Nephron progenitor cell (in vitro differentiated cells): ENCODE data around the gene GATA3.

ENCODE experiments used
- DNase-seq: peaks from one replicate; pipeline ENCODE4 v3.0.0; 2021
- H3K27ac Mint-ChIP-seq: 2 replicates; pipeline ENCODE4 v1.8.0; 2021; ENCODE audit warnings: mild to moderate bottlenecking, moderate library complexity, mixed read lengths
- H3K27me3 Mint-ChIP-seq: 2 replicates; pipeline ENCODE4 v1.8.0; 2021; ENCODE audit warnings: mild to moderate bottlenecking, low read depth, mixed read lengths; ENCODE audit not compliant: poor library complexity
- H3K36me3 Mint-ChIP-seq: 2 replicates; pipeline ENCODE4 v1.8.0; 2021; ENCODE audit warnings: low read depth, mixed read lengths
- H3K4me1 Mint-ChIP-seq: 2 replicates; pipeline ENCODE4 v1.8.0; 2021; ENCODE audit warnings: mixed read lengths
- H3K4me3 Mint-ChIP-seq: 2 replicates; pipeline ENCODE4 v1.8.0; 2021; ENCODE audit warnings: mild to moderate bottlenecking, moderate library complexity, mixed read lengths
- H3K9me3 Mint-ChIP-seq: 2 replicates; pipeline ENCODE4 v1.8.0; 2021; ENCODE audit warnings: mild to moderate bottlenecking, moderate library complexity, mixed read lengths
- TF ChIP-seq, protein P1 (sequence below): fragments of 200-600 bp; sonication (generic); IDR thresholded peaks from 2 replicates; pipeline ENCODE4 v1.5.0; 2021; ENCODE audit warnings: antibody characterized with exemption

The GATA3 gene

DNA sequence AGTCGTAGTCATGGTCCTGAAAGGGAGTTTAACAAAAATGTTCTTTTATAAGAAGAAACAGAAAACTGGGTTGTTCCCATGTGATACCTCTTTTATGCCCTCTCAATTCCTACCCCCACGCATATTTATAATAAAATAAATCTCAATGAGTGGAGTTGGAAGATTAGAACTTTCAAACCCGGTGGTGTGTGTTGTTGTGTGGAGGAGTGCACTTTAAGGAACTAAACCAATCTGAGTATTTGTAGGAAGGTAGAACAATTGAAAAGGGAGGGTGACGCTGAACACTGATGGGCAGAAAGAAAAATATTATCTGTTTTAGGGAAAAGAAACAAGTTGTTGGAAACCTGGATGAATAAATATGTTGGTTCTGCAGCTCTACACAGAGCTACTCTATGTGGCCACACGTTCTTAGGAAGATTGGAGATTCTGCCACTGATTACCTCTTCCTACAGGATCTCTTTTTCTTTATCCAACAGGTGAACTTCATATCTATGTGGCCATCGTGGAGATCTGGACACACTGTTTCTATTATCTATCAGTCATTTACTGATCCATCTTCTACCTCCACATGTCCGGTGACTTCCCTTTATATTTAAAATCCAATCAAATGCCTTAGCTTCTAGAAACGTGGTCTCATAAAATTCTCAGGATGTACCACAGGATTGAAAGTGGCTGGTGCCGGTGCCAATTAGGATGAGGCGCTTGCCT, 13.1 kb upstream of the GATA3 start:
- Mint-ChIP-seq H3K27me3 (peaks cover 100% of the 10 kb centered on the region), H3K27ac (no peak overlapping the region)

GRCh38 chr10:8041992-8042720, 12.3 kb upstream of the GATA3 start:
- TF ChIP-seq, protein P1, sequence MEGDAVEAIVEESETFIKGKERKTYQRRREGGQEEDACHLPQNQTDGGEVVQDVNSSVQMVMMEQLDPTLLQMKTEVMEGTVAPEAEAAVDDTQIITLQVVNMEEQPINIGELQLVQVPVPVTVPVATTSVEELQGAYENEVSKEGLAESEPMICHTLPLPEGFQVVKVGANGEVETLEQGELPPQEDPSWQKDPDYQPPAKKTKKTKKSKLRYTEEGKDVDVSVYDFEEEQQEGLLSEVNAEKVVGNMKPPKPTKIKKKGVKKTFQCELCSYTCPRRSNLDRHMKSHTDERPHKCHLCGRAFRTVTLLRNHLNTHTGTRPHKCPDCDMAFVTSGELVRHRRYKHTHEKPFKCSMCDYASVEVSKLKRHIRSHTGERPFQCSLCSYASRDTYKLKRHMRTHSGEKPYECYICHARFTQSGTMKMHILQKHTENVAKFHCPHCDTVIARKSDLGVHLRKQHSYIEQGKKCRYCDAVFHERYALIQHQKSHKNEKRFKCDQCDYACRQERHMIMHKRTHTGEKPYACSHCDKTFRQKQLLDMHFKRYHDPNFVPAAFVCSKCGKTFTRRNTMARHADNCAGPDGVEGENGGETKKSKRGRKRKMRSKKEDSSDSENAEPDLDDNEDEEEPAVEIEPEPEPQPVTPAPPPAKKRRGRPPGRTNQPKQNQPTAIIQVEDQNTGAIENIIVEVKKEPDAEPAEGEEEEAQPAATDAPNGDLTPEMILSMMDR = no peak
- no peak for DNase-seq
- peak overlapping the region; percentile 46 for H3K4me3 Mint-ChIP-seq
- H3K27me3 Mint-ChIP-seq = peaks cover 100% of the 10 kb centered on the region
- H3K4me1 Mint-ChIP-seq = peaks cover 65% of the 10 kb centered on the region
- H3K9me3 Mint-ChIP-seq = no peaks in the 10 kb centered on the region
- no peak overlapping the region for H3K27ac Mint-ChIP-seq
- H3K36me3 Mint-ChIP-seq = no peaks in the 10 kb centered on the region

More for the DNA sequence above, 13.1 kb upstream of the GATA3 start:
- TF ChIP-seq, protein P1 = no peak
- H3K9me3 Mint-ChIP-seq = no peaks in the 10 kb centered on the region
- peaks cover 62% of the 10 kb centered on the region for H3K4me1 Mint-ChIP-seq
- no peak for DNase-seq
- no peaks in the 10 kb centered on the region for H3K36me3 Mint-ChIP-seq
- H3K4me3 Mint-ChIP-seq = no peak overlapping the region

DNA sequence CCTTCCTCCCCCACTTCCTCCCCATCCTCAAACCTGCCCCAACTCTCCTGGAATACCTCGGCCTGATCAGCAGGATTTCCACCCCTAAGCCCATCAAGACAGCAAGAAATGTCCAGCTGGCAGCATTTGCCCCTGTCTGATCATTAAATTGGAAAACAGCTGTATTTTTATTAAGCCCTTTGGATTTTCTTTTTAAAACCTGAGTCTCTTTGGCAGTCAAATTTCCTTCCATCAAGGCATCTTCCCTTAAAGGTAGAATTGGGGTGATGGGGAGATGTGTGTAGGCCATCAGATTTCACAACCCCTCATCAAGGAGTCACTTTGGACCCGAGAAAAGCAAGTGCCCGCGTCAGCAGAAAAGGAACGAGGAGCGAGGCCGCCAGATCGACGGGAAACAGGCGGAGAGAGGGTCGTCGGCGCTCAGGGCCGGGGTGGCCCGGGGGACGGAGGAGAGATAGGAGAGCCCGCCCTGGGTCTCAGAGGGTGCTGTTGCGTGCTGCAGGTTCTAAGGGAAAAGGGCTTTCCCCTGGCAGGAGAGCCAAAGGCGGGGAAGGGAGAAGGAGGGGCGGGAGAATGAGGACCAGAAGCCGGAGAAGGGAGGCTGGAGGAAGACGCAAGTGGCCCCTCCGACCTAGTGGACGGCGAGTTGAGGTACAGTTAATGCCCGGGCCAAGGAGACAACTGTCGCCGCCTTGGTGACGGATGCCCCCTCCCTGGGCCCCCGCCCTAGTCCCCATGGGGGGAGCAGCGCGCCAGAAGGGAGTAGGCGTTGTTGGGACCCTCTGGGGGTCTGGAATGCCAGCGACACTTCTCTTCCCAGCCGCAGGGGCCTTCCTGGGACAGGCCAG, 11.5 kb upstream of the GATA3 start:
- H3K4me3 Mint-ChIP-seq = peak overlapping the region; percentile 46
- H3K4me1 Mint-ChIP-seq = peaks cover 67% of the 10 kb centered on the region
- TF ChIP-seq, protein P1 = no peak
- H3K36me3 Mint-ChIP-seq = no peaks in the 10 kb centered on the region
- H3K27ac Mint-ChIP-seq = no peak overlapping the region
- no peaks in the 10 kb centered on the region for H3K9me3 Mint-ChIP-seq
- H3K27me3 Mint-ChIP-seq = peaks cover 100% of the 10 kb centered on the region
- DNase-seq = no peak

- Mint-ChIP-seq H3K36me3 (no peaks in the 10 kb centered on the region), H3K4me1 (peaks cover 66% of the 10 kb centered on the region), H3K27ac (no peak overlapping the region), H3K9me3 (no peaks in the 10 kb centered on the region), H3K4me3 (peak overlapping the region; percentile 60), H3K27me3 (peaks cover 100% of the 10 kb centered on the region)
- DNase-seq = peak; percentile 53
- TF ChIP-seq, protein P1 = no peak
Observed at GRCh38 chr10:8043569-8044306, 10.8 kb upstream of the GATA3 start.

DNA sequence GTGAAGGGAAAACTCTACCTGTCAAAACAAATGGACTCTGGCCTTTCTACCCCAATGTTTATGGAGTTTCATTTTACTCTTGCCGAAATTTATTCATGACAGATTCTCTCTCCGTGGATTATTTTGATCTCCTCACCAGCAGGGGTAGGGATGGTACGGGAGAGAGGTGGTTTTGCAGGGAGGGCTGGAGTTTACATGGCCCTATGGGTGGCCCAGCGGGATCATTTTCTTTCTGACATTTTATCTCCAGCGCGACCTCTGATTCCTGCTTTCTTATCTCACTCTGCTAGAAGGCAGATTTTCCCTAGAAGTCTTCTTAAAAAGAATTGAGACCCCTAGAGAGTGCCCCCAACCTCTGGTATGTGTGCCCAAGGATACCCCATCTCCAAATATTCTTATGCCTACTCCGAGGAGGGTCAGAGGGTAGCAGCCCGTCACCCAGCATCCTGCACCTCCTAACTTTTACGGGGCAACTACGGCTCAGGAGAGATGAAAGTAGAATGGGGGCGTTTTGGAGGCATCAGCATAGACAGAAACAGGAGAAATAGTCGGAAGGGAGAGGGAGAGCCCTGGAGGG, 10.1 kb upstream of the GATA3 start:
- no peaks in the 10 kb centered on the region for H3K36me3 Mint-ChIP-seq
- peak overlapping the region; percentile 74 for H3K4me3 Mint-ChIP-seq
- no peaks in the 10 kb centered on the region for H3K9me3 Mint-ChIP-seq
- DNase-seq = no peak
- TF ChIP-seq, protein P1 = no peak
- H3K27ac Mint-ChIP-seq = no peak overlapping the region
- peaks cover 100% of the 10 kb centered on the region for H3K27me3 Mint-ChIP-seq
- H3K4me1 Mint-ChIP-seq = peaks cover 72% of the 10 kb centered on the region
